Measurements from ENCODE around the gene COPB1.
A peak's percentile ranks its signal among the peaks of the same experiment; 100 is the strongest.

COPB1 gene

DNA sequence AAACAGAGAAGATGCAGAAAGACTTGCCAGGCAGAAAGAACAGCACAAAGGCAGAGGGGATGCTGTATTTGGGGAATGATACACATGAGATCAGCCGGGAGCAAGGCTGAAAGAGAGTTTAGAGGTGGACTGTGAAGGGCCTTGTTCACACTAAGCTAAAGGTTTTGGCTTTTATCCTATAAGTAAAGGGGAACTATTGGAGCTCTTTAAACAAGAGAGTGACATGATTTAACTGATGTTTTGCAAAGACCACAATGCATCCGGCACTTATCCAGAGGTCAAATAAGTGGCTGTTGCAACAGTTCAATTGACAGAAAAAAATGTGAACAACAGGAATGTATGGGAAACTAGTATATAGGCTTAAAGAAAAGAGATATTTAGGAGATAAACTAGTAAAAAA is 76.0 kb downstream of the COPB1 start:
- no peak for DNase-seq

DNA sequence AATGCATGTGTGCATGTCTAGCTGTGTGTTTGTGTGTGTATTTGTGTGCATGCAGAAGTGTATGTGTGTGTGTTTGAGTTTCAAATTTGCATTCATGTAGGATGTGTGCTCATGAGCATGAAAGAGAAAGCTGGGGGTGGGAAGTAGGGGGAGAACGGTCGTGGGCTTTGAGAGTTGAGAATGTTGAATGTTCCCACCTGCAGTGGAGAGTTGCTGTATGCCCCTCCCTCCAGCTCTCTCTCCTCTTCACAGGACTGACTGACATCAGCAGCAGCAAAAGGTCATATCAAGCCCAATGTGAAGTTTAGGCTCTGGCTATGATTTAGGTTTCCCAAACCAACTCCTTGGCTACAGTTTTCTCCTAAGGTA is 76.8 kb downstream of the COPB1 start:
- DNase-seq: no peak

DNA sequence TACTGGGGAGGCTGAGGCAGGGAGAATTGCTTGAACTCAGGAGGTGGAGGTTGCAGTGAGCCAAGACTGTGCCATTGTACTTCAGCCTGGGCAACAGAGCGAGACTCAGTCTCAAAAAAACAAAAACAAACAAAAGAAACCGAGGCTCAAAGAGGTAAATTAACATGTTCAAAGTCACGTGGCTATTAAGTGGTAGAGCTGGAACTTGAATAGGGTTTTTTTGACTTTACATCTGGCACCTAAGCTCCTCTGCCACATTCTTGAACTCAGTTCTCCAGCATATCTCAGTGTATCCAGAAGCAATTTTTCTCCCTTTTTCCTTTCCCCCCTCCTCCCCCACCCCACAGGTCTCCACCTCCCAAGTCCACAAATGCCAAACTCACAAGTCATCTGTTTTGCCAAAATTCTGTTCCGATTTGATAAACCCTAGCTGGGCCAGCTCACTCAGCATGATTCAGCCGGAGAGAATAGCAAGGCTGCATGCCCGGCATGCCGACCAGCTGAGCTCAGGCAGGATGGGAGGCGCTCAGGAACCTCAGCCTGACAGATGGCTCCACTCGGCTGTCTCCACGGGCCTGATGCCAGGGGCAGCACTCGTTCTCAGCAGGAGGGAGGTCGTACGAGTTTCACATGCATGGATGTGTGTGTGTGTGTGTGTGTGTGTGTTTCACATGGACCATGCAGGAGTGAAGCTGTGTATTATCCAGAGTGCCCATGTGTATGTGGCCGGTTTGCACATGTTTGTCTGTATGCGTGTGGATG is 77.4 kb downstream of the COPB1 start:
- DNase-seq: peak; percentile 3 to 12

DNA sequence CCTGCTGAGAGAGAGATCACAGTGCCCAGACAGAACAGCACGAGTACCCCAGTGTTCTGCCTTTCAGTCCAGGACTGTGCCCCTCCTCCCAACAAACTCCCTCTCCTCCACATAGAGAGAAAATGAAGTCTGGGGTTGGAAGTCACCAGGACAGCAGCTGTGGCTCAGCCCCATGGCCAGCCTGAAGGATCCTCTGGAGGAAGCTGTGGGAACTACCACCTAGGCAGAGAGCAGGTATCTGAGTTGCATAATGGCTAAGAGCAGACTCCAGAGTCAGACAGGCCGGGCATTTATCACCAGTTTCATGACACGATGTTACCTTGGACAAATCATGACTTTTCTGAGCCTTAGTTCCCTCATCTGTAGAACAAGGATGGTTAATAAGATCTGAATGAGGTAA is 79.4 kb downstream of the COPB1 start:
- no peak for DNase-seq

DNA sequence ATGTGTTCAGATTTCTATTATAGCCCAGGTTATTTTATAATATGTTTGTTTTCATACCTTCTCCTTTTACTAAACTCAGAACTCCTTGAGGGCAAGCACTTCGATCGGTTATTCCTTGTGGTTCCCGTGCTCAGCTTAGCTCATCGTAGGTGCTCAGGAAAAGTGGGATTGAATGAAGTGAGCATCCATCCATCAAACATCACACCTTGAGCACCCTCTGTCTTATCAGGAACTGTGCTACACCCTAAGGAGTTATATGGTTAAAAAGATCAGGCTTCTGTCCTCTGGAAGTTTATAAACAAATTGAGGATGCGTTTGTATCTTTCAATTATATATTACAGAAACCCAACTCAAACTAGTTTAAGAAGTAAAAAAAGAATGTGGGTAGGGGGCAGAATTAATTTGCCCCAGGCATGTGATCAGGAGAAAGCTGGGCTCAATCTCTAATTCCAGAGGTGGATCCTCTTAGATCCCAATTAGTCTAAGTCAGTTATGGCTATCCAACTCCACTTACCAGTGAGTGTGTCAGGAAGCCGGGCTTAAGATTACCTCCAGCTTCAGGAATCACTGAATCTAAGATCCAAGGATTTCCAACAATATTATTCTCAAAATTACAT is 80.7 kb downstream of the COPB1 start:
- DNase-seq: no peak

DNA sequence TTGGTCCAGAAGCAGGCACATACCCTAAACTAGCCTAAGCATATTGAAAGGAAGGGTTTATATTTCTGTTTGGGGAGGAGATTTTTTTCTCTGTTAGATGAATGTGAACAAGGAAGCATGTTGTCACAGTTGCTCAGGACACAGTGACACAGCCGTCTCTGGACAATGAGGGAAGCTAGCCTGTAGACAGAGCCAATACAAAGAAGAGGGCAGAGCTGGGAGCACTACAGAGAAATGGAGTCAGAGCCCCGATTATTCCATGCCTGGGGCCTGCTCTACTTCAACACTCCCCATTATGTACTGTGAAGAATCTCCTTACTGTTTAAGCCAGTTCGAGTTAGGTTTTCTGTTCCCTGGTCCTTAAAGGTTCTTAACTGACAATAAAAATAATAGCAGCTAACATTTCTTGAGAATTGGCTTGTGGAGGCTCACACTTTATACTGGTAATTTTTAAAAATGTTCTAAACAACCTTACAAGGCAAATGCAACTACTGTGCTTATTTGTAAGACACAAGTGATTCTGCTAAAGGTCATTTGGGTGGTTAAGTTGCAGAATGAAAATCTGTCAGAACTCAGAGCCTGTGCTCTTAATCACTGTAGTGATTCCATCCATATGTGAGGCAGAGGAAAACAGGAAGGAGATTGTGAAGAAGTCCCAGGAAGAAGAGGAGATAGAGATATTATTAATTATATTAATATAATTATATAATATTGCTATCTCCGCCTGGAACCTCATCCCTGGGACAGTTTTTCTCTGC is 81.8 kb downstream of the COPB1 start:
- DNase-seq: no peak

DNA sequence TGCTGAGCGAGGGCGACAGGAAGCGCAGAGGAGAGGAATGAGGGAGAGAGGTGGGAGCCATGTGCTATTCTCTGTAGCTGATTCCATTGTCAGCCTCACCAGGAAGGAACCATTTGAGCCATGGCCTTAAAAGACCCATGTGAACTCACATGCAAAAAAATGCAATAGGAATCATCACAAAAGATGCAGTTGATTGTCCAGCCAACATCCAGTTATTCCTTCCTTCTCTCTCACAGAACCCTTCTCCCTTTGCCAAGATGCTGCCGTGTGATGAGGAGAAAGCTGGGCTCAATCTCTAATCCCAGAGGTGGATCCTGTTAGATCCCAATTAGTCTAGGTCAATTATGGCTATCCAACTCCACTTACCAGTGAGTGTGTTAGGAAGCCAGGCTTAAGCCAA is 82.4 kb downstream of the COPB1 start:
- DNase-seq: no peak

DNA sequence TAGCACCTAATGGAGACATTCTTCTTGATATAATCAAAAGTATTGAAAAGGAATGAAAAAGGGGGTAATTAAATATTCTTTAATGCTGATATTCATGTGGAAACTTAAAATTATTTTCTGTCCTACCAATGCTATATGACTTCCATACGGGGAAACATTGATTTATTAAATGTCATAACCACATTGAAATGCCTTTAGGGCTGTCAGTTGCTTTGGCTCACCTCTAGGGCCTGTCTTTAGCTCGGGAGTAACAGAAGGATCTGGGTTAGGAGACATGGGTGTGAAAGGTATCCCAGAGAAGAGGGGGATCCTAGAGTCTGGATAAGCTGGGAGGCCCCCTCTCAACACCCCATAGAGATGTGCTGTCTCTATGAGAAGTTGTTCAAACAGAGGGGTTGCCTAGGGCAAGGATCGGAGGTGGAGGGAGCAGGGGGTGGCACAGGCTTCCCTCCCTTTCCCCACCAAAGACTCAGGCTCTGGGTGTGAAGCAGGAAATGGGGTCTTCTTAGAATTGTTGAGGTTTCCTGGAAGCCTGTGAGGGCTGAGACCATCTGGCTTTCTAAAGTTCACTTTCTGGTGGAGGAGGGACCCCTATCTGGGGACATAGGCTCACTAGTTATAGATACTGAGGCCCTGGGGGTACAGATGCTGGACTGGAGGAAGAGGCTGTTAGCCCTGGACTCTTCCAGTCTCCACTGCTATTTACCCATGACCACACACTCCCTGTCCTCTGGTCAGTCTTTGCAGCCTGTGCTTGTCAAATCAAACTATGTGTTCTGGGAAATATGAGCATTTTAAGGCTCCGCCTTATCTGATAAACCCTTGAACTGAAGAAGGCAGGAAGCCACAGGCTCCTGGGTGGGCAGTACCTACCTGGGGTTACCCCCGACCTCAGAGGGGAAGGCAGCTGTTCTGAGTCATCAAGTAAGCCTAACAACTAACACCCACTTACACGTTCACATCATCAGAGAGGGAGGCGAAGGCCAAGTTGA is 84.8 kb downstream of the COPB1 start:
- DNase-seq: no peak

DNA sequence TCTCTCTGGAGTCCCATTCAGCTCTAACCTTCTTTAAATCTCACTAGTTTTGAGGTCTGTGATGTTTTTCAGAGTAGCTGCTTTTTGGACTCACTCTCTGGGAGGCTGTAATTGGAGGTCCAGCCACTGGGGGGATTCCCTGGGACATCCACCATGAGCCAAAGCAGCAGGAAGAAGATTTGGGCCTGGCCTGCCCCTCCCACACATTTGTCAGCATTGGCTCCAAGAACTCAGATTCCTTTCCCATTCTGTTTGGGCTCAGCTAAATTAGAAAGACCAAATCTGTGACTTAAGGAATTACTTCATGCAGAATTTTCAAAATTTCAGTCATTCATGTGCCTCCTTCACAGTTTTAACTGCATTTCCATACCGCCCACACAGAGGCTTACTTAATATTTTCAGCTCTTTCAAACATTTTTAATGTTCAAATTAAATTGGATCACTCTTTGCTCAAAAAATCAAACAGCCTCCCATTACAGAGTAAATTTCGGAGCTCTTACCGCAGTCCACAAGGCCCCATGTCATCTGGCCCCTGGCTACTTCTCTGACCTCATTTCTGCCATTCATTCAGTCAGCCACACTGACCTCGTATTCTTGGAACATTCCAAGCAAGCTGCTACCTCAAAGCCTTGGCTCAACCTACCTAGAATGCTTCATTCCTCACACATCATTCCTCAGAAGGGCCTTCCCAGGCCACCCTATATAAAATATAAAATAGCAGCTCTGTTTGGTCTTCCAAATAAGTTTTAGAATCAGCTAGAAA is 86.1 kb downstream of the COPB1 start:
- no peak for DNase-seq

DNA sequence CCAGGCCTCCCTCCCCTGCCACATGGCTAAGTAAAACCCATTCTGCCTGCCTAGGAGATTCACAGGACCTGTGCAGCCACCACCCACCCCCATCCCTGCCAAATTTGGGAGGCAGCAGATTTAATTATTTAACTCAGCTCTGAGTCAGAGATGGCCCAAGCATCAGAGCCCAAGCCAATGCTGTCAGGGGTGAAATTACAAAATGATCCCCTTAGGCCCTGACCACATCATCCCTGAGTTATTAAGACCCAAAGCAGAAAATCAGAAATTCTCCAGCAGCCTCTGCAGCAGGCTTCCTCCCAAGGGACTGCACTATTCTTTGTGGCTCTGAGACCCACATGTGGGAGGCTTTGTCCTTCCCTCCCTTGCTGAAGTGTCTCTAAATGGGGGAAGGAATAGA is 87.8 kb downstream of the COPB1 start:
- no peak for DNase-seq

DNA sequence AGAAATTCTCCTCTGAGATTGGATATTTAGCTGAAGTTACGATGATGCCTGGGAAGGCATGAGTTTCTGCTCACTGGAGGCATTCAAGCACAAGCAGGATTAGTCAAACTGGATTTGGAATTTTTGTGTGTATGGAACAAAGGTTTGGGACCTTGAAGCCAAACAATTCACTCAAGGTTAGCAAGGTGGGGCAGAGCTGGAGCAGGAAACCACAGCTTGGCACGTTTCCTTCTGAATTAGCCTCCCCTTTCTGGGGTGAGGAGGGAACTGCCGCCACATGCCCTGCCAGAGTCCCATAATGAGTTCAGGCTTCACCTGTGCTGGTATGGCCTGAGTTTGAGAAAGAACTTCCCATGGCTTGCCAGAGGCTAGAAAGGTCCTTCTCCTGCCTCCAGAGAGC is 89.7 kb downstream of the COPB1 start:
- DNase-seq: no peak

DNA sequence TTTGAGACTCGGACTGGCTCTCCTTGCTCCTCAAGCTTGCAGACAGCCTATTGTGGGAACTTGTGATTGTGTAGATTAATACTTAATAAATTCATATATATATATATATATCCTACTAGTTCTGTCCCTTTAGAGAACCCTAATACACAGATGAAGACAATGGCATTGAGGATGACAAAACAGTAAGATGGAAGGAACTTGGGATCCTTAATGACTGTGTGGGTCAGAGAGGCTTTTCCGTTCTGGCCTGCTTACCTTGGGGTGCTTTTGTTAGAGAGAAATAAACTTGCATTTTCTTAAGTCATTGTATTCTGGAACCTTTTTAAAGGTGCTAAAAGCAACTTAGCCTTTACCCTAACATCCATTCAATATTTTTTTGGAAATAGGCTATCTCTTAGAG is 91.0 kb downstream of the COPB1 start:
- no peak for DNase-seq
